Activated CD8-positive, alpha-beta memory T cell treated with anti-CD3 and anti-CD28 coated beads, Interleukin-2, amount 50 U/mL, for 1 hour (primary cell): ENCODE data around the gene ARHGEF4.

Experiments used
- DNase-seq: peaks from one replicate; pipeline ENCODE4 v3.0.0-alpha.2; 2020; ENCODE audit errors: extremely low read depth

ARHGEF4 gene

GRCh38 chr2:130836501-130837174, at the start of gene ARHGEF4:
Gene ARHGEF4 (plus strand): TSS chr2:130836914. CDS start chr2:130836954, 40 bp downstream.
- no peak for DNase-seq

- no peak for DNase-seq
Observed at GRCh38 chr2:130787841-130788240, 48.9 kb upstream of the ARHGEF4 start.

- no peak for DNase-seq
Observed at GRCh38 chr2:130790312-130790711, 46.4 kb upstream of the ARHGEF4 start.

- no peak for DNase-seq
Observed at GRCh38 chr2:130790804-130791616, 45.7 kb upstream of the ARHGEF4 start.

- no peak for DNase-seq
Observed at GRCh38 chr2:130791617-130791939, 45.1 kb upstream of the ARHGEF4 start.

- no peak for DNase-seq
Observed at GRCh38 chr2:130795431-130795830, 41.3 kb upstream of the ARHGEF4 start.

GRCh38 chr2:130796290-130796689, 40.4 kb upstream of the ARHGEF4 start:
- no peak for DNase-seq

GRCh38 chr2:130797493-130798435, 39.0 kb upstream of the ARHGEF4 start:
- DNase-seq: peak; percentile 76

GRCh38 chr2:130798472-130799218, 38.1 kb upstream of the ARHGEF4 start:
- no peak for DNase-seq

- no peak for DNase-seq
Observed at GRCh38 chr2:130799295-130799694, 37.4 kb upstream of the ARHGEF4 start.

GRCh38 chr2:130805613-130806012, 31.1 kb upstream of the ARHGEF4 start:
- no peak for DNase-seq

GRCh38 chr2:130806370-130806769, 30.3 kb upstream of the ARHGEF4 start:
- no peak for DNase-seq

GRCh38 chr2:130807659-130808385, 28.9 kb upstream of the ARHGEF4 start:
- DNase-seq: no peak

GRCh38 chr2:130808482-130809268, 28.0 kb upstream of the ARHGEF4 start:
- DNase-seq: no peak

GRCh38 chr2:130810490-130810889, 26.2 kb upstream of the ARHGEF4 start:
- no peak for DNase-seq

- DNase-seq: no peak
Observed at GRCh38 chr2:130813722-130814121, 23.0 kb upstream of the ARHGEF4 start.

- no peak for DNase-seq
Observed at GRCh38 chr2:130814931-130815680, 21.6 kb upstream of the ARHGEF4 start.

GRCh38 chr2:130818809-130819208, 17.9 kb upstream of the ARHGEF4 start:
- no peak for DNase-seq

GRCh38 chr2:130819226-130819607, 17.5 kb upstream of the ARHGEF4 start:
- no peak for DNase-seq
